ENCODE data around the gene TSBP1.

DNA sequence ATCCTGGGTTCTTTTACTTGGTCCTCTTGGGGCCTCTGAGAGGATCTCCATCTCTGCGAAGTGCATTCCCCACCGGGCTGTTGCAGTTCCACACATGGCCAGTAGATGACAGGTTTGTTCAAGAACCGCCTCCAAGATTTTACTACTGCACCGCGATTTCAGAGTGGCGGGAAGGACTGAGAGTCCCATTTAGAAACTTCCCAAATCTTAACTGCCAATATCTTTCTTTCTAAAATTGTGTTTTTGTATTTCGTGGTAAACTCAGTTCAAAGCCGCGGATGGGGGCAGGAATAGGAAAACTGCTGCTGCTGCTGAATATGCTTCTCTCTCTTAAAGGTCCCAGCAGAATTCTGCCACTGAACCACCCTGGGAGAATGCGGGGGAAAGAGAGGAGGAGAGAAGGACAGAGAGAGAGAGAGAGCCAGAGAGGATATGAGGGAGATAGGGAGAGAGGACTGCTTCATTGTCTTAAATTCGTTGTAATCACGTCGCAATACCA lies 43.9 kb upstream of the TSBP1 start:
- TF ChIP-seq CTCF (IDR thresholded peaks at IDR 0.05; ENCODE audit: borderline replicate concordance, extremely low read depth, low read length, poor library complexity, severe bottlenecking) (peak; percentile 99), EZH2 (IDR thresholded peaks at IDR 0.05; ENCODE audit: borderline replicate concordance, low read depth, low read length, severe bottlenecking) (peak; percentile 47)
